ENCODE data around the gene DOK3. TPM values are rescaled to one million over a fixed set of nuclear protein-coding genes. Genes with fewer than 3 reads are reported as not detected.

DOK3 gene
- total and polyA plus RNA-seq, 2 of the 13 experiments (the other 11 are each of a cell fraction or from before 2014, with no cell fraction given): 1.4 to 1.5 TPM

GRCh38 chr5:177456976-177457851 lies 52.4 kb downstream of the DOK3 start (continued):
- TF ChIP-seq RFX3 (CRISPR knock-in tag; IDR thresholded peaks at IDR 0.05) (peak; percentile 87), ZFY (CRISPR knock-in tag; IDR thresholded peaks at IDR 0.05) (0 out of 2 replicates have a peak, but pooled peaks have one; percentile 16), REST (IDR thresholded peaks at IDR 0.05; ENCODE audit: borderline replicate concordance in 1 of 2, low read depth in 1 of 2, low read length in 2 of 2) (no peak), PPARG (CRISPR knock-in tag; conservative IDR thresholded peaks at IDR 0.05) (no peak), HNRNPUL1 (IDR thresholded peaks at IDR 0.05; ENCODE audit: low read depth, low read length) (no peak)
- TF ChIP-seq, protein P1, sequence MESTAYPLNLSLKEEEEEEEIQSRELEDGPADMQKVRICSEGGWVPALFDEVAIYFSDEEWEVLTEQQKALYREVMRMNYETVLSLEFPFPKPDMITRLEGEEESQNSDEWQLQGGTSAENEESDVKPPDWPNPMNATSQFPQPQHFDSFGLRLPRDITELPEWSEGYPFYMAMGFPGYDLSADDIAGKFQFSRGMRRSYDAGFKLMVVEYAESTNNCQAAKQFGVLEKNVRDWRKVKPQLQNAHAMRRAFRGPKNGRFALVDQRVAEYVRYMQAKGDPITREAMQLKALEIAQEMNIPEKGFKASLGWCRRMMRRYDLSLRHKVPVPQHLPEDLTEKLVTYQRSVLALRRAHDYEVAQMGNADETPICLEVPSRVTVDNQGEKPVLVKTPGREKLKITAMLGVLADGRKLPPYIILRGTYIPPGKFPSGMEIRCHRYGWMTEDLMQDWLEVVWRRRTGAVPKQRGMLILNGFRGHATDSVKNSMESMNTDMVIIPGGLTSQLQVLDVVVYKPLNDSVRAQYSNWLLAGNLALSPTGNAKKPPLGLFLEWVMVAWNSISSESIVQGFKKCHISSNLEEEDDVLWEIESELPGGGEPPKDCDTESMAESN (CRISPR knock-in tag; conservative IDR thresholded peaks at IDR 0.05): no peak
